Erythroblast (primary cell): Measurements from ENCODE around the gene ARHGEF1.

Source experiments
- GATA1 ChIP-seq: IDR thresholded peaks from 2 replicates; pipeline ENCODE4 v1.6.1; 2011; ENCODE audit warnings: low read depth, mild to moderate bottlenecking, control low read depth, low read length, moderate library complexity
- POLR2A ChIP-seq: IDR thresholded peaks from 2 replicates; pipeline ENCODE4 v1.6.1; 2011; ENCODE audit warnings: mild to moderate bottlenecking, low read length

DNA sequence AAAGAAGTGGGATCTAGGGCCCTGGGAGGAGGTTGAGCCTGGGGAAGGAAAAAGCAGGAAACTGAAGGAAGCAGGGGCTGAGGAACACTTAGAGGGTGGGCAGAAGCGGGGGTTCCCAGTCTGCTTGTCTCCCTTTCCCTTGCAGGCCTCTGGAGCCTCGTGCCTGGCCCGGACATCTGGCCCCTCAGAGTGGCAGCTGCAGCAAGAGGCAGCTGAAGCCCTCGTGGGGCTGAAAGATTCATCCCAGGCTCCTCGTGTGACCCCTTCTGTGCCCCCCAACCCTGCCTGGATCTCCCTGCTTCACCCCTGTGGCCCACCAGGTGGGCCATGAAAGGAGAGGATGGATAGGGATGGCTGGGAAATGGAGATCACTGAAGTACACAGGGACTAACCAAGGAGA is 32.6 kb upstream of the ARHGEF1 start:
- TF ChIP-seq POLR2A (no peak), GATA1 (no peak)
